ENCODE results near the gene SPTAN1.

The SPTAN1 gene

GRCh38 chr9:128669786-128670185 lies 117.4 kb downstream of the SPTAN1 start:
- in situ Hi-C loops (cut with HindIII; ENCODE audit: low sequenced_read_pairs): no loop called here
- DNase-seq (ENCODE audit: low read depth): no peak
- TF ChIP-seq CTCF (IDR thresholded peaks at IDR 0.05; ENCODE audit: low read depth, low read length, missing control alignments): no peak
- no peak overlapping the region for H3K4me3 ChIP-seq (ENCODE audit: low read depth, low read length)

GRCh38 chr9:128675382-128675781 lies 123.0 kb downstream of the SPTAN1 start:
- no peak overlapping the region for H3K4me3 ChIP-seq (ENCODE audit: low read depth, low read length)
- TF ChIP-seq CTCF (IDR thresholded peaks at IDR 0.05; ENCODE audit: low read depth, low read length, missing control alignments): no peak
- in situ Hi-C loops (cut with HindIII; ENCODE audit: low sequenced_read_pairs): no loop called here
- DNase-seq (ENCODE audit: low read depth): no peak

DNA sequence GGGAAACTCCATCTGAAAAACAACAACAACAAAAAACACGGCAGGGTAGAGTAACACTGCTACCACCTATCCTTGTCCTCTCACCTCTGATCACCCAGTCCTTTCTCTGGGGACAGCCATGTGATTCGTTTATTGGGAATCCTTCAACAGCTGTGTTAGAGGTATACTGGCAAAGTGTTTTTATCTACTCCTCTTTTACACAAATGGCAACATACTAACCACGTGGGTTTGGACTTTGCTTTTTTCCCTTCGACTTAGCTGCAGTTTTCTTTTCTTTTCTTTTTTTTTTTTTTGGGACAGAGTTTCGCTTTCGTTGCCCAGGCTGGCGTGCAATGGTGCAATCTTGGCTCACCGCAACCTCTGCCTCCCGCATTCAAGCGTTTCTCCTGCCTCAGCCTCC lies 125.4 kb downstream of the SPTAN1 start:
- no peak overlapping the region for H3K4me3 ChIP-seq (ENCODE audit: low read depth, low read length)
- in situ Hi-C loops (cut with HindIII; ENCODE audit: low sequenced_read_pairs): no loop called here
- DNase-seq (ENCODE audit: low read depth): no peak
- TF ChIP-seq CTCF (IDR thresholded peaks at IDR 0.05; ENCODE audit: low read depth, low read length, missing control alignments): no peak
